ENCODE results near the gene ENTPD3.

Gene ENTPD3

GRCh38 chr3:40464339-40465110, 77.5 kb downstream of the ENTPD3 start:
- ATAC-seq (peak; percentile 63), DNase-seq (ENCODE audit: low spot score in 2 of 2) (no peak)
- Mint-ChIP-seq H3K4me1 (peaks cover 16% of the 10 kb centered on the region), H3K4me3 (no peak overlapping the region), H3K36me3 (peaks cover 83% of the 10 kb centered on the region), H3K27ac (peak overlapping the region; percentile 77), H3K9me3 (no peaks in the 10 kb centered on the region)

- ATAC-seq (no peak), DNase-seq (ENCODE audit: low spot score in 2 of 2) (no peak)
- H3K9me3 Mint-ChIP-seq: no peaks in the 10 kb centered on the region
- peak overlapping the region; percentile 77 for H3K27ac Mint-ChIP-seq
- H3K4me3 Mint-ChIP-seq: no peak overlapping the region
- H3K4me1 Mint-ChIP-seq: peaks cover 16% of the 10 kb centered on the region
- peaks cover 78% of the 10 kb centered on the region for H3K36me3 Mint-ChIP-seq
Measured at GRCh38 chr3:40465111-40465407, 78.1 kb downstream of the ENTPD3 start.

DNA sequence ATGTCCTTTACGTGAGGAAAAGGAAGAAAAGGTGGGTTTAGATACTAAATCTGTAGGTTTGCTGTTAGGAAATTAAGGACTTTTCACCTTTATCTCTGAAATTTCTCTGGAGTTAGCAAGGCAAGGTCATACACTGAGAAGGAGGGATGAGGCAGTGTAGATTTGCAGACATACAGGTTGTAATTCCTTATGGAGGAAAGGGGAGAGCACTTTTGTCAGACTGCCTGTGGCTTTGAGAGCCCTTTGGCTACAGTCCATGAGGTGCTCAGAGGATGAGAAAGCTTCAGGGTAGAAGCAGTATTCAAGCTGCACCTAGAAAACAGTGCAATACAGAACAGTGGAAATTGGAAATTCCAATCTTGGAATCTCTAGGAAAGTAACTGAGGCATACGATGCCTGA, 78.5 kb downstream of the ENTPD3 start:
- DNase-seq (ENCODE audit: low spot score in 2 of 2) (no peak), ATAC-seq (no peak)
- H3K9me3 Mint-ChIP-seq: no peaks in the 10 kb centered on the region
- H3K36me3 Mint-ChIP-seq: peaks cover 74% of the 10 kb centered on the region
- H3K27ac Mint-ChIP-seq: peak overlapping the region; percentile 77
- no peak overlapping the region for H3K4me3 Mint-ChIP-seq
- peaks cover 16% of the 10 kb centered on the region for H3K4me1 Mint-ChIP-seq

DNA sequence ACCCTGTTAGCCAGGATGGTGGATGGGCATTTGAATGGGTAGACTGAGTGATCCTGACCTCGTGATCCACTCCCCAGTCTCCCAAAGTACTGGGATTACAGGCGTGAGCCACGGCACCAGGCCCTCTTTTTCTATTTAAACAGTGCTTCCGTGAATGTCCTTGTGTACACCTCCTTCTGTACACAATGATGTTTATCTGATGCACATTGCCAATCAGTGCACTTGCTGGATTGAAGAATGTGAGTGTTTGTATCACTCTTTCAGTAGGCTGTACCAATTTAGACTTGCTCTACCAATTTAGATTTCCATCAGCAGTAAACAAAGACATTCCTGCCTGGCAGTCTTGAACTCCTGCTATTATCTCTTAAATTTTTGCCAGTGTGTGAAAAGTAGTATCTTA, 81.0 kb downstream of the ENTPD3 start:
- no peak overlapping the region for H3K27ac Mint-ChIP-seq
- no peak overlapping the region for H3K4me3 Mint-ChIP-seq
- ATAC-seq (no peak), DNase-seq (ENCODE audit: low spot score in 2 of 2) (no peak)
- peaks cover 16% of the 10 kb centered on the region for H3K4me1 Mint-ChIP-seq
- H3K36me3 Mint-ChIP-seq: peaks cover 48% of the 10 kb centered on the region
- H3K9me3 Mint-ChIP-seq: no peaks in the 10 kb centered on the region

- DNase-seq (ENCODE audit: low spot score in 2 of 2): no peak
- no peak for ATAC-seq
- peaks cover 21% of the 10 kb centered on the region for H3K36me3 Mint-ChIP-seq
- no peaks in the 10 kb centered on the region for H3K9me3 Mint-ChIP-seq
- no peaks in the 10 kb centered on the region for H3K4me1 Mint-ChIP-seq
- H3K27ac Mint-ChIP-seq: no peak overlapping the region
- no peak overlapping the region for H3K4me3 Mint-ChIP-seq
Measured at GRCh38 chr3:40470701-40471100, 83.7 kb downstream of the ENTPD3 start.

DNA sequence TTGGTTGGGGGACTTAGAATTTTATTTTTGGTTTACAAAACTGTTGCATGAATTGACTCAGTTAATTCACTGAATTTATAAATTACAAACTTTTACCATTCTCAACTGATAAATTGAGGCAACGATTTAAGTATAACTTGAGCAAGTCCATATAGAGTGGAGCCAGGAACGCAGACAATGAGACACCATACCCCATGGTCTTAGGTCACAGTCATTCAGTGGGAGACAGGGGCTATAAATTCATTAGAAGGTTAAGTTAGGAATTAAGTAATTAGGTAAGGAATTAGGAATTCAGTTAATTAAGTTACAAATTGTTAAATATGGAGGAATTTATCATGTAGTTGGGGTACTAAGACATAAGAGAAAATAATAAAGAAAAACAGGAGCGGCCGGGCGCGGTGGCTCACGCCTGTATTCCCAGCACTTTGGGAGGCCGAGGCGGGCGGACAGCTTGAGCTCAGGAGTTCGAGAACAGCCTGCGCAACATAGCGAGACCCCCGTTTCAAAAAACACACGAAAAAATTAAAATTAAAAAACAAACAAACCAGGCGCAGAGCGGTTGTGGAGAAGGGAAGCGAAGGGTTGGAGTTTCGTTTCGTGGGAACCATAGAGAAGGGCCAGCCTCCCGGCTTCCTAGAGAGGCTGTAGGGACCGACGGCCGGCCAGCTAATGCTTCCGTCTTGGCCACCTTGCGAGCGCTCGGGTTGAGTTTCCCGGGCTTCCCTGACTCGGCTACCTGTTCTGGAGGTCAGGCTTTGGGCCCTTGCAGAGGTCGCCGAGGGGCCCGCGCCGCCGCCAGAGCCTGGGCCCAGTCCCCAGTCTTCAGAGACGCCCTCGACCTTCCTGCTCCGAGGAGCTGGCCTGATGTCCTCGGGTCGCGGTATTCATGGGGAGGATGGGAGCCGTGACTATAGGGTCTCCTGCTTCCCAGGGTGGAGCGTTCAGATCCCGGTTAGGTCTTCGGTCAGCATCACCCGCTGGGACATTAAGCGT, 89.8 kb downstream of the ENTPD3 start, which contains the start of gene ZNF619:
ZNF619 (plus strand) TSS at position 645 of the 993 bp plus-strand sequence. CDS start 858 bp downstream, outside the sequence.
- H3K9me3 Mint-ChIP-seq: no peaks in the 10 kb centered on the region
- DNase-seq (ENCODE audit: low spot score in 2 of 2) (peak; percentile 39 to 78), ATAC-seq (peak; percentile 90)
- peaks cover 18% of the 10 kb centered on the region for H3K4me1 Mint-ChIP-seq
- H3K36me3 Mint-ChIP-seq: peaks cover 12% of the 10 kb centered on the region
- peak within 1 kb of the TSS; percentile 87 for H3K4me3 Mint-ChIP-seq
- peak within 1 kb of the TSS; percentile 97 for H3K27ac Mint-ChIP-seq

GRCh38 chr3:40477666-40478065, 90.7 kb downstream of the ENTPD3 start:
- ATAC-seq: no peak
- Mint-ChIP-seq H3K9me3 (no peaks in the 10 kb centered on the region), H3K36me3 (peaks cover 14% of the 10 kb centered on the region), H3K27ac (peak overlapping the region; percentile 97), H3K4me3 (peak overlapping the region; percentile 87), H3K4me1 (peaks cover 26% of the 10 kb centered on the region)
- DNase-seq (ENCODE audit: low spot score in 2 of 2): no peak

Data from stimulated activated effector memory CD8-positive, alpha-beta T cell treated with anti-CD3 and anti-CD28 coated beads, Interleukin-12 subunit alpha, Interleukin-12 subunit beta, amount 100 ng/mL, for 72 hours (primary cell).